Measurements from ENCODE around the gene TMEM59. TPM values are rescaled to one million over a fixed set of nuclear protein-coding genes. Genes with fewer than 3 reads are reported as not detected.

TMEM59 gene
- total and polyA plus RNA-seq, 8 donors = 235 to 468 (median 327) TPM

GRCh38 chr1:53992085-53992874 is 60.7 kb downstream of the TMEM59 start:
- ATAC-seq = peak; percentile 32
- intact Hi-C loops (cut with DNase I) = no loop called here

GRCh38 chr1:53987880-53988279 is 65.1 kb downstream of the TMEM59 start:
- H3K27me3 ChIP-seq = no peaks in the 10 kb centered on the region
- H3K4me1 ChIP-seq = no peaks in the 10 kb centered on the region
- TF ChIP-seq CTCF (IDR thresholded peaks at IDR 0.05) = no peak
- no peak overlapping the region for H3K4me3 ChIP-seq
- no peak for ATAC-seq
- intact Hi-C loops (cut with DNase I) = no loop called here
- H3K36me3 ChIP-seq = no peaks in the 10 kb centered on the region
- H3K9me3 ChIP-seq = peaks cover 0 to 7% of the 10 kb centered on the region in 2 donors
- no peak overlapping the region for H3K27ac ChIP-seq
- DNase-seq = no peak

More at GRCh38 chr1:53992085-53992874, 60.7 kb downstream of the TMEM59 start:
- TF ChIP-seq CTCF (IDR thresholded peaks at IDR 0.05) = no peak
- H3K27me3 ChIP-seq = no peaks in the 10 kb centered on the region
- no peak overlapping the region for H3K4me3 ChIP-seq
- H3K9me3 ChIP-seq = peaks cover 0 to 7% of the 10 kb centered on the region in 2 donors
- H3K36me3 ChIP-seq = no peaks in the 10 kb centered on the region
- no peak for DNase-seq
- H3K4me1 ChIP-seq = no peaks in the 10 kb centered on the region
- no peak overlapping the region for H3K27ac ChIP-seq

GRCh38 chr1:53986458-53986857 is 66.5 kb downstream of the TMEM59 start:
- intact Hi-C loops (cut with DNase I) = no loop called here
- H3K27me3 ChIP-seq = no peaks in the 10 kb centered on the region
- no peak for DNase-seq
- no peak overlapping the region for H3K27ac ChIP-seq
- peaks cover 0 to 13% of the 10 kb centered on the region in 2 donors for H3K4me1 ChIP-seq
- ATAC-seq = no peak
- no peaks in the 10 kb centered on the region for H3K36me3 ChIP-seq
- no peak for TF ChIP-seq CTCF (IDR thresholded peaks at IDR 0.05)
- no peak overlapping the region for H3K4me3 ChIP-seq
- no peaks in the 10 kb centered on the region for H3K9me3 ChIP-seq

- no peak for TF ChIP-seq CTCF (IDR thresholded peaks at IDR 0.05)
- no peak overlapping the region for H3K27ac ChIP-seq
- no peaks in the 10 kb centered on the region for H3K9me3 ChIP-seq
- peaks cover 0 to 13% of the 10 kb centered on the region in 2 donors for H3K4me1 ChIP-seq
- DNase-seq = no peak
- ATAC-seq = no peak
- no peak overlapping the region for H3K4me3 ChIP-seq
- no peaks in the 10 kb centered on the region for H3K36me3 ChIP-seq
- intact Hi-C loops (cut with DNase I) = no loop called here
- no peaks in the 10 kb centered on the region for H3K27me3 ChIP-seq
Measured at GRCh38 chr1:53984726-53985125, 68.3 kb downstream of the TMEM59 start.

- no peak overlapping the region for H3K27ac ChIP-seq
- H3K9me3 ChIP-seq = no peaks in the 10 kb centered on the region
- no peaks in the 10 kb centered on the region for H3K36me3 ChIP-seq
- TF ChIP-seq CTCF (IDR thresholded peaks at IDR 0.05) = no peak
- no peak for DNase-seq
- intact Hi-C loops (cut with DNase I) = no loop called here
- peaks cover 0 to 13% of the 10 kb centered on the region in 2 donors for H3K4me1 ChIP-seq
- no peaks in the 10 kb centered on the region for H3K27me3 ChIP-seq
- H3K4me3 ChIP-seq = peak overlapping the region; percentile 5 to 26
- ATAC-seq = no peak
Measured at GRCh38 chr1:53982763-53983104, 70.3 kb downstream of the TMEM59 start.

Measured in left lung (tissue), 10 donors.